ENCODE data around the gene PLA2G5. TPM values are rescaled to one million over a fixed set of nuclear protein-coding genes. Genes with fewer than 3 reads are reported as not detected.

The PLA2G5 gene
- total and polyA plus RNA-seq, 2 of the 8 experiments (the other 6 are each of a cell fraction or from before 2014, with no cell fraction given): 0.05 TPM; not detected in 1

DNA sequence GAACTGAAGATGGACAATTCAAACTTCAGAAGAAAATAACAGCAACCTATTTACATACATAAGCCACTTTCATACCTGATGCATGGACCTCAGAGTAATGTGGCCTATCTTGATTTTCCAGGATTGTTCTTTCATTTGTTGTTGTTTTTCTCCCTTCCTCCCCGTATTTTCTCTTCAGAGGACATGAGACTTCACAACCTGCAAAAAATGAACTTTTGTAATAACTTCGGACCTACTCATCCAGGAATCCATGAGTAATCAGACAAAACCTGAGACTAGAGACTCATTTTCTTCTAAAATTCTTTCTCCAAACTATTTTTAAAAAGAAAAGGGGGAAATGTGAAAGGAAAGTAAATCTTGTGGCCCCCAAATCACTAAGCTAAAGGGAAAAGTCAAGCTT, 17.6 kb upstream of the PLA2G5 start:
- Histone ChIP-seq H3K79me1 (ENCODE audit: low read depth, low read length) (no peaks in the 10 kb centered on the region), H2BK15ac (ENCODE audit: low read length) (no peak overlapping the region), H3K23ac (ENCODE audit: insufficient read length) (no peak overlapping the region), H3K4me3 (ENCODE audit: extremely low read depth in 1 of 4, insufficient read depth in 2 of 4, low read depth in 3 of 4, low read length in 4 of 4) (no peak overlapping the region), H2AK5ac (ENCODE audit: low read depth, low read length) (no peak overlapping the region), H3K56ac (replicated peaks; ENCODE audit: insufficient read length, low read depth, low read length) (no peak overlapping the region), H2BK20ac (ENCODE audit: low read length) (no peak overlapping the region), H3K9ac (replicated peaks in 1 of 4; ENCODE audit: extremely low read depth in 1 of 4, low read depth in 3 of 4, low read length in 3 of 4) (no peak overlapping the region), H4K20me1 (replicated peaks in 1 of 2; ENCODE audit: control insufficient read depth in 1 of 2, insufficient read depth in 2 of 2, low read length in 2 of 2) (no peaks in the 10 kb centered on the region), H3K18ac (ENCODE audit: extremely low read depth, low read length) (no peak overlapping the region), H2BK120ac (replicated peaks; ENCODE audit: low read depth, low read length) (no peak overlapping the region), H3K27me3 (replicated peaks in 1 of 4; ENCODE audit: control insufficient read depth in 3 of 4, extremely low read depth in 1 of 4, insufficient read depth in 3 of 4, low read length in 3 of 4) (no peaks in the 10 kb centered on the region), H3K14ac (ENCODE audit: insufficient read length) (no peak overlapping the region), H3K23me2 (ENCODE audit: low read depth, low read length) (no peaks in the 10 kb centered on the region), H3K9me3 (ENCODE audit: insufficient read depth in 2 of 2, low read depth in 1 of 2, low read length in 1 of 2) (peaks cover 20 to 38% of the 10 kb centered on the region in 2 experiments), H3K4me2 (ENCODE audit: insufficient read depth in 1 of 2, low read depth in 2 of 2, low read length in 2 of 2) (no peak overlapping the region), H2BK12ac (ENCODE audit: low read depth, low read length) (no peak overlapping the region), H4K5ac (ENCODE audit: insufficient read length, low read depth, low read length) (no peak overlapping the region), H4K91ac (replicated peaks; ENCODE audit: insufficient read length, low read length) (no peak overlapping the region), H4K8ac (ENCODE audit: extremely low read depth, insufficient read depth, low read length) (no peak overlapping the region), H3K36me3 (ENCODE audit: control insufficient read depth in 2 of 4, insufficient read depth in 4 of 4, low read length in 3 of 4) (no peaks in the 10 kb centered on the region), H3K4me1 (replicated peaks in 1 of 4; ENCODE audit: control insufficient read depth in 3 of 4, insufficient read depth in 4 of 4, low read length in 3 of 4) (no peaks in the 10 kb centered on the region), H3K79me2 (ENCODE audit: control insufficient read depth in 1 of 2, insufficient read depth in 2 of 2, low read length in 2 of 2) (no peaks in the 10 kb centered on the region), H2AFZ (ENCODE audit: low read length) (no peak overlapping the region), H3K27ac (ENCODE audit: low read depth, low read length) (no peak overlapping the region), H2BK5ac (ENCODE audit: low read depth, low read length) (no peak overlapping the region), H3K4ac (replicated peaks; ENCODE audit: insufficient read length, low read depth, low read length) (no peak overlapping the region)
- POLR2A ChIA-PET (ENCODE audit: partially characterized antibody): interaction anchor here (0.6 kb wide), 1 partner anchor 1914 kb away, joined by 3 read pairs; no protein-coding TSS in a partner anchor
- DNase-seq (ENCODE audit: low read depth in 1 of 2, low spot score in 2 of 2) (no peak), FAIRE-seq (no peak)
- CTCF ChIA-PET (ENCODE audit: partially characterized antibody): no interaction called here
- 86% methylated on average over 2 of the region's 2 CpGs; no CpG with 5 or more reads in 1 of the 2 experiments for WGBS, 2 experiments (ENCODE audit: extremely low coverage in 1 of 2, insufficient coverage in 1 of 2, insufficient read length in 1 of 2, insufficient replicate concordance in 2 of 2, low coverage in 1 of 2, low lambda C conversion rate in 2 of 2, missing lambda C conversion rate in 1 of 2)
- no peak for TF ChIP-seq BACH1 (IDR thresholded peaks at IDR 0.05; ENCODE audit: low read length)
- no peak for TF ChIP-seq TAF7 (optimal IDR thresholded peaks at IDR 0.05; ENCODE audit: borderline replicate concordance, low read depth, low read length)
- TF ChIP-seq, protein P1, sequence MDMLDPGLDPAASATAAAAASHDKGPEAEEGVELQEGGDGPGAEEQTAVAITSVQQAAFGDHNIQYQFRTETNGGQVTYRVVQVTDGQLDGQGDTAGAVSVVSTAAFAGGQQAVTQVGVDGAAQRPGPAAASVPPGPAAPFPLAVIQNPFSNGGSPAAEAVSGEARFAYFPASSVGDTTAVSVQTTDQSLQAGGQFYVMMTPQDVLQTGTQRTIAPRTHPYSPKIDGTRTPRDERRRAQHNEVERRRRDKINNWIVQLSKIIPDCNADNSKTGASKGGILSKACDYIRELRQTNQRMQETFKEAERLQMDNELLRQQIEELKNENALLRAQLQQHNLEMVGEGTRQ (IDR thresholded peaks at IDR 0.05; ENCODE audit: low read length): no peak
- TF ChIP-seq RFX5 (IDR thresholded peaks at IDR 0.05; ENCODE audit: borderline replicate concordance, low read depth, low read length): no peak
- no peak for TF ChIP-seq POLR2AphosphoS5 (IDR thresholded peaks at IDR 0.05; ENCODE audit: low read depth, low read length)
- TF ChIP-seq SIN3A (conservative IDR thresholded peaks at IDR 0.05 in 1 of 2, IDR thresholded peaks at IDR 0.05 in 1 of 2; ENCODE audit: low read depth in 1 of 2, low read length in 2 of 2): no peak
- TF ChIP-seq NRF1 (IDR thresholded peaks at IDR 0.05; ENCODE audit: low read depth, low read length): no peak
- no peak for TF ChIP-seq CBX8 (IDR thresholded peaks at IDR 0.05; ENCODE audit: borderline replicate concordance, low read depth, low read length)
- TF ChIP-seq, protein P2, sequence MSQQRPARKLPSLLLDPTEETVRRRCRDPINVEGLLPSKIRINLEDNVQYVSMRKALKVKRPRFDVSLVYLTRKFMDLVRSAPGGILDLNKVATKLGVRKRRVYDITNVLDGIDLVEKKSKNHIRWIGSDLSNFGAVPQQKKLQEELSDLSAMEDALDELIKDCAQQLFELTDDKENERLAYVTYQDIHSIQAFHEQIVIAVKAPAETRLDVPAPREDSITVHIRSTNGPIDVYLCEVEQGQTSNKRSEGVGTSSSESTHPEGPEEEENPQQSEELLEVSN (IDR thresholded peaks at IDR 0.05): no peak
- TF ChIP-seq HDAC2 (IDR thresholded peaks at IDR 0.05; ENCODE audit: borderline replicate concordance in 1 of 2, low read depth in 2 of 2, low read length in 2 of 2): no peak
- no peak for TF ChIP-seq EZH2 (IDR thresholded peaks at IDR 0.05; ENCODE audit: low read depth, low read length, severe bottlenecking)
- no peak for TF ChIP-seq KDM4A (IDR thresholded peaks at IDR 0.05; ENCODE audit: low read depth, low read length, severe bottlenecking)
